ENCODE data around the gene ZNF700.

DNA sequence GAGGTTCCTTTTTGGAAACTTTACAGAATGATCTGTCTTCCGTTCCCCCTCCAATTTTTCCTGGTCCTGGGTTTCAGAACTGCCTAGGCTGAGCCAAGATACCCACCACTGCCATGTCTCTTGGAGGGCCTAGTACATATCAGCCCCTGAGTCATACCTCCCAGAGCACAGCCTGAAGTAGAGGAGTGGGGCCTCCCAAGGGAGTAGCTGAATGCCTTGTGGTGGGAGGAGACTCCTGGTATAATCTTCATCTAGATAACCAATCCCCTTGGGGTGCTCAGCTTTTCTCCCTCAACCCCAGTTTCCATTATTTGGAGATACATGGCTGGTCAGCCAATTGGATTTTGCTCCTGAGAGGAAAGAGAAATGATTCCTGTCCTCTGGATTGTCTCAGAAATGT, 70.3 kb downstream of the ZNF700 start:
- TF ChIP-seq, protein P1, sequence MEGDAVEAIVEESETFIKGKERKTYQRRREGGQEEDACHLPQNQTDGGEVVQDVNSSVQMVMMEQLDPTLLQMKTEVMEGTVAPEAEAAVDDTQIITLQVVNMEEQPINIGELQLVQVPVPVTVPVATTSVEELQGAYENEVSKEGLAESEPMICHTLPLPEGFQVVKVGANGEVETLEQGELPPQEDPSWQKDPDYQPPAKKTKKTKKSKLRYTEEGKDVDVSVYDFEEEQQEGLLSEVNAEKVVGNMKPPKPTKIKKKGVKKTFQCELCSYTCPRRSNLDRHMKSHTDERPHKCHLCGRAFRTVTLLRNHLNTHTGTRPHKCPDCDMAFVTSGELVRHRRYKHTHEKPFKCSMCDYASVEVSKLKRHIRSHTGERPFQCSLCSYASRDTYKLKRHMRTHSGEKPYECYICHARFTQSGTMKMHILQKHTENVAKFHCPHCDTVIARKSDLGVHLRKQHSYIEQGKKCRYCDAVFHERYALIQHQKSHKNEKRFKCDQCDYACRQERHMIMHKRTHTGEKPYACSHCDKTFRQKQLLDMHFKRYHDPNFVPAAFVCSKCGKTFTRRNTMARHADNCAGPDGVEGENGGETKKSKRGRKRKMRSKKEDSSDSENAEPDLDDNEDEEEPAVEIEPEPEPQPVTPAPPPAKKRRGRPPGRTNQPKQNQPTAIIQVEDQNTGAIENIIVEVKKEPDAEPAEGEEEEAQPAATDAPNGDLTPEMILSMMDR (IDR thresholded peaks at IDR 0.05 in 2 of 3, conservative IDR thresholded peaks at IDR 0.05 in 1 of 3; ENCODE audit: insufficient read depth in 2 of 3, low read depth in 1 of 3, low read length in 3 of 3) = no peak
- no peak for TF ChIP-seq HDAC1 (IDR thresholded peaks at IDR 0.05)
- TF ChIP-seq SIN3A (IDR thresholded peaks at IDR 0.05; ENCODE audit: borderline replicate concordance in 2 of 2, control insufficient read depth in 1 of 2, low read depth in 2 of 2, low read length in 2 of 2) = no peak
- no peak for TF ChIP-seq POLR2AphosphoS5 (IDR thresholded peaks at IDR 0.05; ENCODE audit: control insufficient read depth, insufficient read depth, low read depth, low read length)
- no peak for TF ChIP-seq PRMT5 (CRISPR knock-in tag; IDR thresholded peaks at IDR 0.05)
- TF ChIP-seq POLR2A (conservative IDR thresholded peaks at IDR 0.05) = no peak
- no peak for TF ChIP-seq TAF1 (IDR thresholded peaks at IDR 0.05; ENCODE audit: control insufficient read depth, extremely low read depth, insufficient read depth, low read length, severe bottlenecking)
- TF ChIP-seq NFE2L1 (tag; IDR thresholded peaks at IDR 0.05; ENCODE audit: borderline replicate concordance, low read depth) = no peak
- TF ChIP-seq MIER1 (IDR thresholded peaks at IDR 0.05; ENCODE audit: low read depth) = no peak
- no peak for TF ChIP-seq ASH1L (IDR thresholded peaks at IDR 0.05; ENCODE audit: borderline replicate concordance, low read depth, partially characterized antibody)
